ENCODE measurements around the gene VAC14.

VAC14 gene

DNA sequence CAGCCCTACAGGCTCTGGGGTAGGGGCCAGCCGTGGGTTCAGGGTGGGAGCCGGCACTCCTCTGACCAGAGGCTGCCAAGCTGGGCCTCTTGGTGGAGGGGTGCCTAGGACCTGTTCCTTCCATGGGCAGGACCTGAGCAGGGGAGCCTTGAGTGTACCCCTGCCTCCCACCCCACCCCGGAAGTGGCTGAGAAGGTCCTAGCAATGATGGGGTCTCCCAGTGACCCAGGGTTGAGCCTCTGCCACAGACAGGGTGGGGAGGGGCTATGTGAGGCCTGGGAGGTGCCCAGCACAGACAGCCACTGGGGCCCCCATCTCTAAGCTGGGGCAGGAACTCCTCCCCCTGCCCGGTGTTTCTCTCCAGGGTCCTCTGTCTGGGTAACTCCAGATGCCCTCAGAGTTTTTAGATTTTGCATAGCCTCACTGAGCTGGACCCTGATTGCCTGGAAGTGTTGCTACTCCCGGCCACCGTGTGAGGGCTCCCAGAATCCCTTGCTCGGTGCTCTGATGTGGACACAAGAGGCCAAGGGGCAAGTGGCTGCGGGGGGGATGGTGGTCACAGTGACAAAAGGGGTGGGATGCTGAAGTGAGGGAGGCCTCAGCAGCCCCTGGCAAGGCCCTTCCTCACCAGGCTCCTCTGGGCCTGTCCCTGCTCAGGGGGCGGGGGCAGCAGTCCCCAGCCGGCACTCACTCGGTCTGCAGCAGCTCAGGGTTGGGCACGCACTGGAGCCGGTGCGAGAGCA lies 108.7 kb downstream of the VAC14 start:
- Mint-ChIP-seq H3K4me1 (ENCODE audit: low read depth) (no peaks in the 10 kb centered on the region), H3K27me3 (peaks cover under 1% of the 10 kb centered on the region), H3K9me3 (no peaks in the 10 kb centered on the region), H3K4me3 (no peak overlapping the region), H3K27ac (no peak overlapping the region), H3K36me3 (ENCODE audit: low read depth) (peaks cover 99% of the 10 kb centered on the region)
- intact Hi-C loops (cut with micrococcal nuclease), result no loop called here

DNA sequence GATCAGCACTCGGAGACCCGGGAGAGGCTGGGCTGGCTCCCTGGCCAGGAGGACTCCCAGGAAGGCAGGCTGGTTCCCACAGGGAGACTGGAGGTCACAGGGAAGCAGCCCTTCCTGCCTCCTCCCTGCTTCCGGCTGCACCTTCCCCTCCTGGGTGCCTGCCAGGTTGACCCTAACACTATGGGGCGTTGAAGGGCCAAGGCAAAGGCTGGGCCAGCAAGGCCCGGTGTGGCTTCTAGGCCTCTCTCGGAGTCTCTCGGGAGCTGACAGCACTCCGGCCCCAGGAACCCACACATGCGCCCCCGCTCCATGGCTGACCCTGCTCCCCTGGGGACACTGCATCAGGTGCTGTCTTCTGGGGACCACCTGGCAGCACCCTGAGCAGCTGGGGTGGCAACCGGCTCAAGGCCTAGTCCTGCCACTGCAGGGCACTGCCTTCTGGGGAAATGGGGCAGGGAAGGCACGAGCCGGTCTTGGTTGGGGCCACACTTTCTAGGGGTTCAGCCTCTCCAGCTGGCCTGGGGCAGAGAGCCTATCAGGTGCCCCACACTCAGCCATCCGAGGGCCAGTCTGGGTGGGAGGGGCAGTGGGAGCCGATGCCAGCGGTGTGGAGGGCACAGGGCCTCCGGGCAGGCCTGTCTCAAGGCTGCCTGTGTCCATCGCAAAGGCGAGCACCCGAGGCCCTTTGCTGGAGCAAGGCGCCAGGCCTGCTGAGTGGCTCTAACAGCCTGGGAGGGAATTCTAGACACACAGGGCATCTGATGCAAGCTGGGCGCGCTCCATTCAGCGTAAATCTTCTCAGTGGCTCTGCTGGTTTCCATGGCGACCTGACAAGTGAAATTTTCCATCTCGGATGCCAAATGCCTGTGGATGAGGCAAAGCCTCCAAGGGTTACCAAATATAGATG lies 109.5 kb downstream of the VAC14 start:
- Mint-ChIP-seq H3K27me3 (peaks cover 9% of the 10 kb centered on the region), H3K27ac (no peak overlapping the region), H3K4me1 (ENCODE audit: low read depth) (no peaks in the 10 kb centered on the region), H3K36me3 (ENCODE audit: low read depth) (peaks cover 96% of the 10 kb centered on the region), H3K4me3 (no peak overlapping the region), H3K9me3 (no peaks in the 10 kb centered on the region)
- intact Hi-C loops (cut with micrococcal nuclease), result no loop called here

DNA sequence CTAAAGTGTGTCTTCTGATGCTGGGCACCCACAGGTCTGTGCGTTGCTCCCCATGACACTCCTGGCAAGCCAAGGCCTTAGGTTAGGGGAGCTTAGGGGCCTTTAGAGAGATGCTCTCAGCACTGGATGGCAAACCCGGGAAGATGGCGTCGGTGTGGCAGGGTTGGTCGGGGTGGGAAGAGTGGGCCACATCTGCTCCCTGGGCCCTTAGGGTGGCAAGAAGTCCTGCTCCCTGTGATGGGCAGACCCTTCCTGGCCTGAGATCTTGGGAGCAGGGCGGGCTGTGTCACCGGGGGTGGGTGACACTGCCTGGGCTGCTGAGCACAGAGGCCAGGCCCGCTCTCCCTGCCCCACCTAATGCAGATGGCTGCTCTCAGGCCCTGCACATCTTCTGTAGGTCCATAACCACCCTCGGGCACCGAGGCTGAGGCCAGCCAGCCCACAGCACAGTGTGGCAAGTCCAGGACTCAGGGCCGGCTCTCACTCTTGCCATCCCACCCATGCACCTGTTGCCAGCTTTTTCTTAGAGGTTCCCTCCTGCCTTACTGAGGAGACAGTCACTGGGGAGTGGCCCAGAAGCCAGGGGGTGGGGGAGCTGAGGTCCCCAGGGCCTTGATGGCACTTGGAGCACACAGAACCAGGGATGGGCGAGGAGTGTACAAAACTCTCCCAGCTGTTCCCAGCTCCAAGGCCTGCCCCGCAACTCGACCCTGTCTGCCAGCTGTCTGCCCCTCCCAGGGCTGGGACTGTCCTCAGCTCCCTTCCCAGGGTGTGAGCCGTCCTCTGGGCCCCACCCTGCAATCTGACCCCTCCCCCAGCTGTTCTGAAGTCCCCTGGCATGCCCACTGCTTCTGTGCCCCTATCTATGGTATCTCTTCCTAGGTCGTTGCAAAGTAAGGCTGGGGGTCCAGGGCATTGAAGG lies 110.7 kb downstream of the VAC14 start:
- Mint-ChIP-seq H3K36me3 (ENCODE audit: low read depth) (peaks cover 84% of the 10 kb centered on the region), H3K27ac (no peak overlapping the region), H3K4me1 (ENCODE audit: low read depth) (no peaks in the 10 kb centered on the region), H3K9me3 (no peaks in the 10 kb centered on the region), H3K4me3 (no peak overlapping the region), H3K27me3 (peaks cover 14% of the 10 kb centered on the region)
- intact Hi-C loops (cut with micrococcal nuclease), result no loop called here

DNA sequence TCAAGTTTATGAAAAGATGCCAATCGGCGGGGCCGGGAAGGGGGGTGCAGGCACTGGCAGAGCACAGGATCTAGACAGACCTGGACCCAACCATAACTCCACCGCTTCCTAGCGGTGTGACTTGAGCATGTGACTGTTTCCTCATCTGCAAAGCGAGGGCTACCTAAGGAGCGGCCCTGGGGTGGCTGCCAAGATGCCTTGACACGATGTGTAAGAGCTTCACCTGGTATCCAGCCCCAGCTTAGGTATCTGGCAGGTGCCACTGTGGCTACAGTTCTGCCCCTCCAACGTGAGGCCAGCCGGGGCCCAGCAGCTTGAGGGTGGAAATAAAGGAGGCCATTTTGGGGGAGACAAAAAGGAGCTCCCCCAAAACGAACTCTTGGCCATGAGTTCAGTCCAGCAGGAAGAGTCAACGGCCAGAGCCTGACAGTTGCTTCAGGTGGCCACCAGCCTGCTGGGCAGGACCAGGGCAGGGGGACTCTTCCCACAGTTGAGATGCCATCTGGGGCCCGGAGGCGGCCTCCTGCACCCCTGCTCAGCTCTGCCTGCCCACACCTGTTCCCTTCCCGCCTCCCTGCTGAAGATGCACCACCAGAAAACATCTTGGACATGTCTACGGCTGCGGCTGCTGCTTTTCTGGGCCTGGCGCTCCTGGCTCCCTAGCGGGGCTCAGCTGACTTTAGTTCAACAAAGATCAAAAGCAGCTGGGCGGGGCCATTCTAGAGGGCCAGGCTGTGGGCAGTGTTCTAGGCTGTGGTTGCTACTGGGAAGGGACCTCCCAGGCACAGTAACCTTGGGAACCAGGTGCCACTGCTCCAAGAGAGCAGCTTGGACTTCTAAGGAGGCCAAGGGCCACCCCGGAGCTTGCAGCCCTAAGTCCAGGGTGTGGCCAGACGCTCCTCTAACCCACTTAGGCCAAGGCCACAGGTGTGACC lies 111.7 kb downstream of the VAC14 start:
- Mint-ChIP-seq H3K27ac (no peak overlapping the region), H3K4me1 (ENCODE audit: low read depth) (no peaks in the 10 kb centered on the region), H3K27me3 (peaks cover 24% of the 10 kb centered on the region), H3K9me3 (no peaks in the 10 kb centered on the region), H3K4me3 (no peak overlapping the region), H3K36me3 (ENCODE audit: low read depth) (peaks cover 74% of the 10 kb centered on the region)
- intact Hi-C loops (cut with micrococcal nuclease), result no loop called here

DNA sequence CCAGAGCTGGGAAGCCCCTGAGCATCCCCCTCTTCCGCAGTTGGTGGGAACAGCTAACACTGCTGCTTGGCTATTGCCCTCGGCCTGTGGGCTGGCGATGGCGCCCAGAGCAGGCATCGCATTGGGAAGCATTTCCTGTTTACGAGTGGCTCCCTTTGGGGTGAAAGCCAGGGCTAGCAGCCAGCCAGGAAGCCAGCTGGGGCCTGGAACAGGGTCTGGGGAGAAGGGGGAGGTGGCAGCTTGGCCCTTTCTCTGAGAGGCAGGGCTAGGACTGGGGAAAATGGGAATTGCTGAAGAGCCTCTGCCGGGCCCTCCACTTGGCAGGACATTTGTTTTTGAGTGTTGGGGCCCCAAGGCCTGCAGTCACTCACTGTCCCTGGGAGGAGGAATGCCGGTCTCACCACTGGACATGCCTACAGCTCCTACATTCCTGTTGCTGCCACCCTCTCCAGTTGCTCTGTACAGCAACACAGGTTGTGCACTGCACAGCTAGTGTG lies 112.7 kb downstream of the VAC14 start:
- Mint-ChIP-seq H3K9me3 (no peaks in the 10 kb centered on the region), H3K4me1 (ENCODE audit: low read depth) (no peaks in the 10 kb centered on the region), H3K27ac (no peak overlapping the region), H3K36me3 (ENCODE audit: low read depth) (peaks cover 64% of the 10 kb centered on the region), H3K27me3 (peaks cover 28% of the 10 kb centered on the region), H3K4me3 (no peak overlapping the region)
- intact Hi-C loops (cut with micrococcal nuclease), result no loop called here

DNA sequence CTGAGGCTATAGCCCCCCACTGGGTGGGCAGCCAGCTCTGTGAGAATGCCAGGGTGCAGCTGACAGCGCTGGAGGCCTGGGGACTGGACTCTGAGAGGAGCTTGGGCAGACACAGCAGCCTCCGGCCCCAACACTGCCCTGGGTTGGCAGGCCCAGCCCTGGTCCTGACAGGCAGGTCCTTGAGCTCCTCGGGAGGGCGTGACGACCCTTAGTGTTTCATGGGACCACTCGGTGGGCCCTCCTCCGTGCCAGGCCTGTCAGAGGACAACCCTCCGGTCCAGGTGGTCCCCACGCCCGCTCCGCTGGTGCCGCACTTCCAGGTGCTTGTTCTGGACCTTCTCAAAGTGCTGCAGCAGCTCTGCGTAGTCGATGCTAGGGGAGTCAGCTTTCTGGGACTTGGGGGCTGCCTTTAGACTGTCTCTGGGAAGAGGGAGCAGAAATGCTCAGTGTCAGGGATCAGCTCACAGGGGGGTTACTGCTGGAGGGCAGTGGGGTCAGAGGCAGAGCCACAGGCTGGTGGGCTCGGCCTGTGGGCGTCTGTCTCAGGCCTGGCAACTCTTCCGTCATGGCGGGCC lies 113.2 kb downstream of the VAC14 start:
- no peaks in the 10 kb centered on the region for H3K4me1 Mint-ChIP-seq (ENCODE audit: low read depth)
- intact Hi-C loops (cut with micrococcal nuclease), result no loop called here
- no peak overlapping the region for H3K4me3 Mint-ChIP-seq
- H3K36me3 Mint-ChIP-seq (ENCODE audit: low read depth), result peaks cover 59% of the 10 kb centered on the region
- H3K27me3 Mint-ChIP-seq, result peaks cover 28% of the 10 kb centered on the region
- H3K27ac Mint-ChIP-seq, result no peak overlapping the region
- no peaks in the 10 kb centered on the region for H3K9me3 Mint-ChIP-seq

DNA sequence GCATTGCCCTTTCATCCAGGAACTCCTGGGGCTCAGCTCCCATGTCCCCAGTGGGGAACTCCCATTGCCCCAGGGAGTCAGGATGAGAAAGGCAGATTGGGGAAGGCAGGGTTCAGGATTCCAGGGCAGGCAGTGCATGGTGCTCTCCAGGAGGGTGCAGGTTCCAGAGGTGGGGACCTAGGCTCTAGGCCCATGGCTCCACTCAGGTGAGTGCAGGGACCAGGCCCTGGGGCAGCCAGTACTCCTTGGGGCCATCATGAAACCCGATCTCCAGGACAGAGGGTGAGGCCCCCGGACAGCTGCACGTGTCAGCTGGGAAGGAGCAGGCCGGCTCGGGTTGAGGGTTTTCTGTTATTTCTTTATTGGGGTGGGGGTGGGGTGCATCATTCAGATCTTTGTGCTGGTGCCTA lies 113.9 kb downstream of the VAC14 start:
- Mint-ChIP-seq H3K4me1 (ENCODE audit: low read depth) (no peaks in the 10 kb centered on the region), H3K4me3 (no peak overlapping the region), H3K9me3 (no peaks in the 10 kb centered on the region), H3K36me3 (ENCODE audit: low read depth) (peaks cover 52% of the 10 kb centered on the region), H3K27me3 (peaks cover 28% of the 10 kb centered on the region), H3K27ac (no peak overlapping the region)
- intact Hi-C loops (cut with micrococcal nuclease), result no loop called here

DNA sequence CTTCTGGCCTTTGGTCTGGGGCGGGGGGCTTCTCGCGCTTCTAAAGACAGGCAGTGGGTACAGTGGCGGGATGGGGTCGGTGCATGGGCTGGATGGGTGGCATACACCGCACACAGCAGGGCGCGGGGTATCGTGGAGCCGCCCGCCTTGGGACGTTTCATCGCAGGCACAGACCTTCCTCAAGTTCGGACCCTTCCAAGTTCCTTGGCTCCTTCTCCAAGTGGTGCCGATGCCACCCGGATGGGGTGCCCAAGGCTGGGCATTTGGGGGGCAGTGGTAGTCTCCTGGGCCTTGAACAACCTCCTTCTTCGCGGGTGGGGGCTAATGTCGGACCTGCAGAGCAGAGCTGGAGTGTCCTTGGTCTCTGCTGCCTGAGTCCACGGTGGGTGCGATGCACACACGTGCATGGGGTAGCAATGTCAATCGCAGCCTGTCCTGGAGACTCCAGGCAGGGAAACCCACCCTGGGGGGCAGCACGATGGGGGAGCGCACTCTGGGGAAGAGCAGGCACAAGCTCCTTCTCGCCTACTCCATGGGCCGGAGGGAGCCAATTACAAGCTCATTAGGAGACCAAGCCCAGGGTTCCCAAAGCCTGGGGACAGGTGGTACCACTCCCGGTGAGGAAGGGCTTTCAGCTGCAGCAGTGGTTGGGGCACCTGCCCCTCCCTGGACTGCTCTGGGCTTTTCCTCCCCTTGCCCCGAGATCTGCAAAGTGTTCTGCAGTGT lies 114.4 kb downstream of the VAC14 start:
- Mint-ChIP-seq H3K27me3 (peaks cover 28% of the 10 kb centered on the region), H3K9me3 (no peaks in the 10 kb centered on the region), H3K27ac (no peak overlapping the region), H3K4me3 (peak overlapping the region; percentile 35), H3K36me3 (ENCODE audit: low read depth) (peaks cover 47% of the 10 kb centered on the region), H3K4me1 (ENCODE audit: low read depth) (no peaks in the 10 kb centered on the region)
- intact Hi-C loops (cut with micrococcal nuclease), result no loop called here

DNA sequence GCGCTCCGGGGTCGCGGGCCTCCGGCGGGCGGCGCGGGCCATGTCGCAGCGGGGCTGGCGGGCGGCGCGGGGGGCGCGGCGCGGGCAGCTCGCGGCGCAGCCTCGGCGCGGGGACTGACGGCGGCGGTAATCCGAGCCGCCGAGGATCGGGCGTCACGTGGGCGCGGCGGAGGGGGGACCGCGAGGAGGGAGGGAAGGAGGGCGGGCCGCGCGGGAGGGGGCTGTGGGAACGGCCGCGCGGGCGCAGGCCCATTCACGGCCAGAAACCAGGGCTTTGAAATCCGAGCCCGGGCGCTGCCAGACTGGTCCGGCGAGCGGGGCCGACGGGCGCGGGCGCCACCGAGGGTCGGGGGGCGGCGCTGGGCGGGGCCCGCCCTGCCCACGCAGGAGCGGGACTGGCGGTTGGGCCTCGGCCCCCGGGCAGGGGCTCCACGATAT lies 115.0 kb downstream of the VAC14 start, which contains the start of gene MTSS2:
Gene MTSS2 (minus strand): TSS at position 116 of the 438 bp plus-strand sequence. CDS start 262 bp downstream, outside the sequence.
- H3K4me3 Mint-ChIP-seq, result peak within 1 kb of the TSS; percentile 35
- peaks cover 41% of the 10 kb centered on the region for H3K36me3 Mint-ChIP-seq (ENCODE audit: low read depth)
- intact Hi-C loops (cut with micrococcal nuclease), result no loop called here
- H3K27me3 Mint-ChIP-seq, result peaks cover 28% of the 10 kb centered on the region
- no peaks in the 10 kb centered on the region for H3K4me1 Mint-ChIP-seq (ENCODE audit: low read depth)
- no peak within 1 kb of the TSS for H3K27ac Mint-ChIP-seq
- H3K9me3 Mint-ChIP-seq, result no peaks in the 10 kb centered on the region

DNA sequence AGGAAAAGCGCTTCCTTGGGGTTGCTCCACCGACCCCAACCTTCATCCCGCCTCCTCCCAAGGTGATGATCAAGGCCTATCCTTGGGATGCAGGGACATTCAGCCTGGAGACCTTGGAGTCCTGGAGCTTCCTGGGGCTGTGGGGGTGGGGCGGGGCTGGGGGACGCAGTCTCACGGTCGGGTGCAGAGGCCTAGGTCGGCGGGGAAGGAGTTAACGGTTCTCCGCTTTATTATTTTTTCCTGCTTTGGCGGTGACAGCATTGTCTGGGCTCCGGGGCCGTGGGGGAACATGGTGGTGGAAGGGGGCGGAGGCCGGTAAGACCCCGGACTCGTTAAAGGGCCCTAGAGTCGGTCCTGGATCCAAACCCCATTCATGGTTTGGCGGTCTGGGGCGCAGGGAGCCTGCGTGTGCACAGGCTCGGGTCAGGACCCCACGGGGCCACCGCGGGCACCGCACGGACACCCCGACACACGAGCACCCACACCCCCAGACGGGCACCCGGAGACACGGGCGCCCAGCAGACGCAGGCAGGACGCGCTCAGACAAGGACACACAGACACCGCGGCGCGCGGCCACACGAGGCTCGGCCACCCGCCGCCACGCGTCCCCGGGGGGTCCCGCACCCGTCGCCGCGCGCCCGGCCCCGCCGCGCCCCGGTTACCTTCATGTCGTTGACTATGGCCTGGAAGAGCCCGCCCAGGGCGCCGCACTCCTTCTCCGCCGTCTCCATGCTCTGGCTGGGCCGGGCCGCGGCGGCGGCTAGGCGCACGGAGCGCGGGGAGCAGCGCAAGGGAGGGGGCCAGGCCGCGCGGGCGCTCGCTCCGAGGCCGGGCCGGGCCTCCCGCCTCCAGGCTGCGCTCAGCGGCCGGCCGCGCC lies 115.7 kb downstream of the VAC14 start:
- Mint-ChIP-seq H3K4me3 (peak overlapping the region; percentile 27), H3K27me3 (peaks cover 28% of the 10 kb centered on the region), H3K4me1 (ENCODE audit: low read depth) (no peaks in the 10 kb centered on the region), H3K27ac (no peak overlapping the region), H3K9me3 (no peaks in the 10 kb centered on the region), H3K36me3 (ENCODE audit: low read depth) (peaks cover 35% of the 10 kb centered on the region)
- intact Hi-C loops (cut with micrococcal nuclease), result no loop called here
